Fibroblast of pulmonary artery (primary cell): ENCODE results near the gene YTHDF1.

Experiments used
- DNase-seq: peaks from one replicate; pipeline ENCODE4 v3.0.0-alpha.2; 2010; ENCODE audit warnings: low read depth
- H3K4me3 ChIP-seq: replicated peaks from 2 replicates; pipeline ENCODE4 v1.5.1; 2011; ENCODE audit warnings: low read depth, mild to moderate bottlenecking, control low read depth, low read length, moderate library complexity
- CTCF ChIP-seq: IDR thresholded peaks from 2 replicates; pipeline ENCODE4 v1.5.1; 2011; ENCODE audit warnings: mild to moderate bottlenecking, control low read depth, low read length, inconsistent platforms; ENCODE audit errors: missing control alignments

YTHDF1 gene

GRCh38 chr20:63241272-63241671, 25.3 kb upstream of the YTHDF1 start:
- DNase-seq: no peak
- TF ChIP-seq CTCF: no peak
- no peak overlapping the region for H3K4me3 ChIP-seq

DNA sequence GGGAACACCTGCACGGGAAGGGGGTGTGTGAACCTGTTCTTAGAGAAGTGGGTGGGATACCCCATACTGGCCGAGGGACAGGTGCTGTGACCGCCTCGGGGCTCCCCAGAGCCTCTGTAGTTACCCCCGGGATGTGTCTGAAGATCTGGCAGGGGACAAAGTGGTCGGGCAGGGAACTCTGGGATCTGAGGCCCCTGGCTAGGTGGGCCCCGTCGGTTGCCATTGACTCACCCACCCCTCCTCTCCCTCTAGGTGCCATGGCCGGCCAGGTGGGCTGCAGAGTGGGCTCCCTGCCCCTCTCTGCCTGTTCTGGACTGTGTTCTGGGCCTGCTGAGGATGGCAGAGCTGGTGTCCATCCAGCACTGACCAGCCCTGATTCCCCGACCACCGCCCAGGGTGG, 24.1 kb upstream of the YTHDF1 start:
- no peak for DNase-seq
- no peak overlapping the region for H3K4me3 ChIP-seq
- TF ChIP-seq CTCF: no peak

- no peak for TF ChIP-seq CTCF
- DNase-seq: no peak
- H3K4me3 ChIP-seq: no peak overlapping the region
Observed at GRCh38 chr20:63239431-63239830, 23.5 kb upstream of the YTHDF1 start.

DNA sequence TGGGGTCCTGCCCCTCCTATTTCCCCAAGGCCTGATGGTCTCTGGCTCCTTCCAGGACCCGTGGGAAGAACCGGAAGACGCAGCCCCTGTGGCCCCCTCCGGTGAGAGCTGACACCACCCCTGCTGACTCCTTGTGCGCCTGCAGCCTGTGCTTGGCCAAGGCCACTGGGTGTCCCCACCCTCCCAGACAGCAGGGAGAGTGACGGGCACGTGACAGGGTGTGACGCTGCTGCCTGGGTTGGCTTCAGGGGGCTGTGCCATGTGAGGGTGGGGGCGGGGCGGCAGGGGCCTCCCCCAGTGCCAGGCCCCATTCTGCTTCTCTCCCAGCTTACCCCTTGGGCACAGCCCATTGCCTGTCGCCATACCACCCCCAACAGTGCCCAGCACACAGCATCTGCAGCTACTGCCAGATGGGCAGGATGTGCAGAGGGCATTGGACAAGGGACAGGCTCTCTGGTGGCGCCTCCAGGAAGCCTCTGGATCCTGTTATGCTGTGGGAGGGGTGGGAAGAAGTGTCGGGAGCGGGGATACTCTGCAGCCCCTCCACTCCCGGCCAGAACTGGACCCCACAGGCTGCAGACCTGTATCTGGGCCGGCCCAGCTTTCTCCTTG, 22.7 kb upstream of the YTHDF1 start:
- no peak overlapping the region for H3K4me3 ChIP-seq
- TF ChIP-seq CTCF: no peak
- DNase-seq: no peak

DNA sequence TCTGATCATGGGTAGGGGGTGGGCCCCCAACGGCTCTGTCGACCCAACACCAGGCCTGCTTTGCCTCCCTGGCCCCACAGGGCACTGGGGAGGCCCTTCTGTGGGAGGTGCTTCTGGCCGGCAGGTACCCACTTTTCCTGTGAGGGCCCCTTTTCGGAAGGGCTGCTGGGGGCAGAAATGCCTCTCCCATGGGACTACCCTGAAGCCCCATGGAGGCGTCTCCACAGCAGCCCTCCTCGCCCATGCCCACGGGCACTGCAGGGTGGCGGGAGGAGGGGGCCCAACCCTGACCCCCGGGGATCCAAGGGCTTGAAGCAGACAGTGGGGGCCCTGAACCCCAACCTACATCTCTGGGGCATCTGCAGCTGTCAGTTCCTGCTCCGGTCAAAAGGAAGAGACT, 22.1 kb upstream of the YTHDF1 start:
- no peak overlapping the region for H3K4me3 ChIP-seq
- TF ChIP-seq CTCF: no peak
- DNase-seq: no peak

DNA sequence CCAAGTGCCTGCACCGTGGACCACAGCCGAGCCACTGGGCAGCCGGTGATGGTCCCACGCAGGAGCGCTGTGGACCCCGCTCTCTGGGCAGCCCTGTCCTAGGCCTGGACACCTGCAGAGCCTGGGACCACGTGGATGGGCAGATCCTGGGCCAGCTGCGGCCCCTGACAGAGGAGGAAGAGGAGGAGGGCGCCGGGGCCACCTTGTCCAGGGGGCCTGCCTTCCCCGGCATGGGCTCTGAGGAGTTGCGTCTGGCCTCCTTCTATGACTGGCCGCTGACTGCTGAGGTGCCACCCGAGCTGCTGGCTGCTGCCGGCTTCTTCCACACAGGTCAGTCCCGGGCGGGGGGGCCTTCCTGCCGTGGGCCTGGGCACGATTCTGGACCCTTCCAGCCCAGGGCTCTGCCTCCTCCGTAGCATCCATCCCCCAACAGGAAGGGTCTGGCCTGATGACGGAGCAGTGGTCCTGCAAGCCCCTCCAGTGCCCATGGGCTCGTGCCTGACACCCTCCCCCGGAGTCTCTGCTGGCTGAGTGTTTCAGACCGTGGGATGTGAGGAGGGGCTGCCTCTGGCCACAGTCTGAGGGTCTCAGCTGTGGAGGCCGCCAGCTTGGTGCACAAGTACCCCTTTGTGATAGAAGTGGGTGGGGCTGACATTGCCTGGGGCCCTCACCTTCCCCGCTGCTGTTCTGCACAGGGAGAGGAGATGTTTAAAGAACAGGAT, 20.3 kb upstream of the YTHDF1 start:
- DNase-seq: no peak
- TF ChIP-seq CTCF: no peak
- no peak overlapping the region for H3K4me3 ChIP-seq
